ENCODE data around the gene CDC26. TPM values are rescaled to one million over a fixed set of nuclear protein-coding genes. Genes with fewer than 3 reads are reported as not detected.

Gene CDC26
- total and polyA plus RNA-seq, 10 donors: 20.6 to 42.9 (median 29.5) TPM

- H3K36me3 ChIP-seq: no peaks in the 10 kb centered on the region
- intact Hi-C loops (cut with DNase I; ENCODE audit: low total_unique reads): no loop called here
- TF ChIP-seq POLR2A (IDR thresholded peaks at IDR 0.05) (no peak), CTCF (IDR thresholded peaks at IDR 0.05 in 8 of 11, conservative IDR thresholded peaks at IDR 0.05 in 3 of 11) (no peak), POLR2AphosphoS5 (IDR thresholded peaks at IDR 0.05) (no peak)
- no peak for DNase-seq
- 32 to 41% (median 34%) methylated on average over 8 of the region's 8 CpGs for WGBS, 5 donors
- H3K27ac ChIP-seq: no peak overlapping the region
- H3K27me3 ChIP-seq (replicated peaks in 1 of 7): peaks cover 0 to 5% (median 0%) of the 10 kb centered on the region in 7 donors
- H3K9me3 ChIP-seq: no peaks in the 10 kb centered on the region
- peaks cover 0 to 6% (median 0%) of the 10 kb centered on the region in 6 donors for H3K4me1 ChIP-seq
- H3K4me3 ChIP-seq: no peak overlapping the region
Observed at GRCh38 chr9:113299800-113300292, 24.5 kb upstream of the CDC26 start.

- 88 to 91% (median 89%) methylated on average over 13 to 15 of the region's 15 CpGs for WGBS, 5 donors
- intact Hi-C loops (cut with DNase I; ENCODE audit: low total_unique reads): no loop called here
- Histone ChIP-seq H3K4me1 (peaks cover 0 to 6% (median 0%) of the 10 kb centered on the region in 6 donors), H3K4me3 (no peak overlapping the region), H3K27ac (no peak overlapping the region), H3K36me3 (peaks cover 0 to 1% (median 0%) of the 10 kb centered on the region in 6 donors), H3K9me3 (no peaks in the 10 kb centered on the region), H3K27me3 (replicated peaks in 1 of 7) (peaks cover 0 to 4% (median 0%) of the 10 kb centered on the region in 7 donors)
- no peak for DNase-seq
- TF ChIP-seq CTCF (IDR thresholded peaks at IDR 0.05 in 8 of 11, conservative IDR thresholded peaks at IDR 0.05 in 3 of 11): no peak
- no peak for TF ChIP-seq POLR2A (IDR thresholded peaks at IDR 0.05)
- no peak for TF ChIP-seq POLR2AphosphoS5 (IDR thresholded peaks at IDR 0.05)
Observed at GRCh38 chr9:113298924-113299770, 23.8 kb upstream of the CDC26 start.

GRCh38 chr9:113298311-113298710 is 22.9 kb upstream of the CDC26 start:
- WGBS, 5 donors: 87 to 96% (median 91%) methylated on average over 8 of the region's 8 CpGs
- no peak for TF ChIP-seq POLR2AphosphoS5 (IDR thresholded peaks at IDR 0.05)
- TF ChIP-seq POLR2A (IDR thresholded peaks at IDR 0.05): no peak
- TF ChIP-seq CTCF (IDR thresholded peaks at IDR 0.05 in 8 of 11, conservative IDR thresholded peaks at IDR 0.05 in 3 of 11): no peak

More at GRCh38 chr9:113298311-113298710, 22.9 kb upstream of the CDC26 start:
- Histone ChIP-seq H3K36me3 (peaks cover 0 to 10% (median 2%) of the 10 kb centered on the region in 6 donors), H3K4me3 (no peak overlapping the region), H3K27ac (no peak overlapping the region), H3K4me1 (peaks cover 0 to 6% (median 0%) of the 10 kb centered on the region in 6 donors), H3K9me3 (no peaks in the 10 kb centered on the region), H3K27me3 (replicated peaks in 1 of 7) (no peaks in the 10 kb centered on the region)
- intact Hi-C loops (cut with DNase I; ENCODE audit: low total_unique reads): no loop called here
- no peak for DNase-seq
